ENCODE measurements around the gene TEF.

Gene TEF

GRCh38 chr22:41407433-41407832 is 25.7 kb downstream of the TEF start:
- TF ChIP-seq POU2F2 (IDR thresholded peaks at IDR 0.05; ENCODE audit: low read depth, low read length) (no peak), POLR2A (IDR thresholded peaks at IDR 0.05; ENCODE audit: low read depth, low read length) (no peak), PAX5 (IDR thresholded peaks at IDR 0.05; ENCODE audit: insufficient read depth, low read length, severe bottlenecking) (no peak), SPI1 (IDR thresholded peaks at IDR 0.05; ENCODE audit: low read depth, low read length) (no peak), TAF1 (IDR thresholded peaks at IDR 0.05; ENCODE audit: low read depth, low read length) (no peak), POLR2AphosphoS5 (IDR thresholded peaks at IDR 0.05; ENCODE audit: low read depth, low read length) (no peak)
- DNase-seq (ENCODE audit: insufficient read length, low spot score), result no peak
- peak; percentile 40 for FAIRE-seq

- FAIRE-seq (no peak), DNase-seq (ENCODE audit: insufficient read length, low spot score) (no peak)
- TF ChIP-seq POLR2A (IDR thresholded peaks at IDR 0.05; ENCODE audit: low read depth, low read length) (no peak), PAX5 (IDR thresholded peaks at IDR 0.05; ENCODE audit: insufficient read depth, low read length, severe bottlenecking) (no peak), SPI1 (IDR thresholded peaks at IDR 0.05; ENCODE audit: low read depth, low read length) (no peak), POLR2AphosphoS5 (IDR thresholded peaks at IDR 0.05; ENCODE audit: low read depth, low read length) (no peak), POU2F2 (IDR thresholded peaks at IDR 0.05; ENCODE audit: low read depth, low read length) (no peak), TAF1 (IDR thresholded peaks at IDR 0.05; ENCODE audit: low read depth, low read length) (no peak)
Observed at GRCh38 chr22:41408665-41409064, 26.9 kb downstream of the TEF start.

- TF ChIP-seq POLR2A (IDR thresholded peaks at IDR 0.05; ENCODE audit: low read depth, low read length) (no peak), PAX5 (IDR thresholded peaks at IDR 0.05; ENCODE audit: insufficient read depth, low read length, severe bottlenecking) (no peak), POU2F2 (IDR thresholded peaks at IDR 0.05; ENCODE audit: low read depth, low read length) (no peak), TAF1 (IDR thresholded peaks at IDR 0.05; ENCODE audit: low read depth, low read length) (no peak), SPI1 (IDR thresholded peaks at IDR 0.05; ENCODE audit: low read depth, low read length) (no peak), POLR2AphosphoS5 (IDR thresholded peaks at IDR 0.05; ENCODE audit: low read depth, low read length) (no peak)
- FAIRE-seq (no peak), DNase-seq (ENCODE audit: insufficient read length, low spot score) (no peak)
Observed at GRCh38 chr22:41410311-41410751, 28.6 kb downstream of the TEF start.

- no peak for DNase-seq (ENCODE audit: insufficient read length, low spot score)
Observed at GRCh38 chr22:41411021-41411851, 29.5 kb downstream of the TEF start.

GRCh38 chr22:41415554-41415953 is 33.8 kb downstream of the TEF start:
- FAIRE-seq, result no peak
- TF ChIP-seq POU2F2 (IDR thresholded peaks at IDR 0.05; ENCODE audit: low read depth, low read length), result no peak
- TF ChIP-seq SPI1 (IDR thresholded peaks at IDR 0.05; ENCODE audit: low read depth, low read length), result no peak
- TF ChIP-seq POLR2A (IDR thresholded peaks at IDR 0.05; ENCODE audit: low read depth, low read length), result no peak
- TF ChIP-seq TAF1 (IDR thresholded peaks at IDR 0.05; ENCODE audit: low read depth, low read length), result no peak
- no peak for TF ChIP-seq POLR2AphosphoS5 (IDR thresholded peaks at IDR 0.05; ENCODE audit: low read depth, low read length)
- no peak for TF ChIP-seq PAX5 (IDR thresholded peaks at IDR 0.05; ENCODE audit: insufficient read depth, low read length, severe bottlenecking)
- DNase-seq (ENCODE audit: insufficient read length, low spot score), result no peak

More at GRCh38 chr22:41411021-41411851, 29.5 kb downstream of the TEF start:
- TF ChIP-seq POLR2A (IDR thresholded peaks at IDR 0.05; ENCODE audit: low read depth, low read length), result no peak
- TF ChIP-seq SPI1 (IDR thresholded peaks at IDR 0.05; ENCODE audit: low read depth, low read length), result no peak
- TF ChIP-seq POU2F2 (IDR thresholded peaks at IDR 0.05; ENCODE audit: low read depth, low read length), result no peak
- TF ChIP-seq POLR2AphosphoS5 (IDR thresholded peaks at IDR 0.05; ENCODE audit: low read depth, low read length), result no peak
- TF ChIP-seq TAF1 (IDR thresholded peaks at IDR 0.05; ENCODE audit: low read depth, low read length), result no peak
- TF ChIP-seq PAX5 (IDR thresholded peaks at IDR 0.05; ENCODE audit: insufficient read depth, low read length, severe bottlenecking), result no peak
- peak; percentile 62 for FAIRE-seq

- FAIRE-seq, result no peak
- no peak for TF ChIP-seq PAX5 (IDR thresholded peaks at IDR 0.05; ENCODE audit: insufficient read depth, low read length, severe bottlenecking)
- no peak for TF ChIP-seq SPI1 (IDR thresholded peaks at IDR 0.05; ENCODE audit: low read depth, low read length)
- no peak for TF ChIP-seq TAF1 (IDR thresholded peaks at IDR 0.05; ENCODE audit: low read depth, low read length)
- no peak for TF ChIP-seq POLR2A (IDR thresholded peaks at IDR 0.05; ENCODE audit: low read depth, low read length)
- no peak for TF ChIP-seq POLR2AphosphoS5 (IDR thresholded peaks at IDR 0.05; ENCODE audit: low read depth, low read length)
- TF ChIP-seq POU2F2 (IDR thresholded peaks at IDR 0.05; ENCODE audit: low read depth, low read length), result no peak
- no peak for DNase-seq (ENCODE audit: insufficient read length, low spot score)
Observed at GRCh38 chr22:41417622-41418390, 36.1 kb downstream of the TEF start.

- no peak for TF ChIP-seq TAF1 (IDR thresholded peaks at IDR 0.05; ENCODE audit: low read depth, low read length)
- no peak for TF ChIP-seq POLR2A (IDR thresholded peaks at IDR 0.05; ENCODE audit: low read depth, low read length)
- no peak for TF ChIP-seq POLR2AphosphoS5 (IDR thresholded peaks at IDR 0.05; ENCODE audit: low read depth, low read length)
- TF ChIP-seq PAX5 (IDR thresholded peaks at IDR 0.05; ENCODE audit: insufficient read depth, low read length, severe bottlenecking), result no peak
- DNase-seq (ENCODE audit: insufficient read length, low spot score), result no peak
- FAIRE-seq, result no peak
Observed at GRCh38 chr22:41418717-41419116, 37.0 kb downstream of the TEF start.

- FAIRE-seq (peak; percentile 48), DNase-seq (ENCODE audit: insufficient read length, low spot score) (no peak)
- TF ChIP-seq POLR2A (IDR thresholded peaks at IDR 0.05; ENCODE audit: low read depth, low read length) (no peak), TAF1 (IDR thresholded peaks at IDR 0.05; ENCODE audit: low read depth, low read length) (no peak), POLR2AphosphoS5 (IDR thresholded peaks at IDR 0.05; ENCODE audit: low read depth, low read length) (no peak), SPI1 (IDR thresholded peaks at IDR 0.05; ENCODE audit: low read depth, low read length) (no peak), POU2F2 (IDR thresholded peaks at IDR 0.05; ENCODE audit: low read depth, low read length) (no peak), PAX5 (IDR thresholded peaks at IDR 0.05; ENCODE audit: insufficient read depth, low read length, severe bottlenecking) (no peak)
Observed at GRCh38 chr22:41425660-41426365, 44.1 kb downstream of the TEF start.

All from GM12891 (cell line).